Peyer's patch (tissue), 4 donors: Measurements from ENCODE around the gene MIGA1. TPM values are rescaled to one million over a fixed set of nuclear protein-coding genes. Genes with fewer than 3 reads are reported as not detected.

ENCODE experiments used
- DNase-seq, 3 donors: peaks; one replicate each; pipeline ENCODE4 v3.0.0-alpha.2; 2017 to 2019
- H3K27ac ChIP-seq, 4 donors: fragments of 200-600 bp; sonication (generic); one replicate each; pipeline ENCODE4 v1.5.1; 2016 to 2019
- H3K27me3 ChIP-seq, 2 donors: fragments of 200-600 bp; sonication (generic); one replicate each; pipeline ENCODE4 v1.5.1; 2019
- H3K36me3 ChIP-seq, 3 donors: fragments of 200-600 bp; sonication (generic); one replicate each; pipeline ENCODE4 v1.5.1; 2016 to 2019
- H3K4me1 ChIP-seq, 4 donors: fragments of 200-600 bp; sonication (generic); one replicate each; pipeline ENCODE4 v1.5.1; 2016 to 2019
- H3K4me3 ChIP-seq, 4 donors: fragments of 200-600 bp; sonication (generic); 1 replicate in 3 of 4; 2 replicates in 1 of 4; pipeline ENCODE4 v1.5.1; 2016 to 2019; ENCODE audit warnings: mild to moderate bottlenecking in 1 of 4
- H3K9me3 ChIP-seq, 4 donors: fragments of 200-600 bp; sonication (generic); one replicate each; pipeline ENCODE4 v1.5.1; 2016 to 2019; ENCODE audit warnings: mild to moderate bottlenecking in 1 of 4
- POLR2A ChIP-seq, 2 donors: fragments of 450-650 bp; IDR thresholded peaks; one replicate each; pipeline ENCODE4 v1.5.1; 2017; ENCODE audit warnings: antibody characterized with exemption in 2 of 2, mild to moderate bottlenecking in 2 of 2, moderate library complexity in 2 of 2
- total RNA-seq, 4 donors: library from RNA; depleted of rRNA; stranded (reverse); fragments of >200 nt; gene quantifications; one replicate each; pipeline ENCODE4 v1.1.0, GENCODE V29; 2016
- TF ChIP-seq, protein P1 (sequence below), 6 experiments: fragments of 450-650 bp in 4 of 6; fragments of 200-600 bp in 2 of 6; sonication (generic) in 1 of 6; IDR thresholded peaks; one replicate each; pipeline ENCODE4 v1.5.1; 2017 to 2019; ENCODE audit warnings: antibody characterized with exemption in 6 of 6, mild to moderate bottlenecking in 3 of 6, moderate library complexity in 1 of 6

Gene MIGA1
- total RNA-seq, 4 donors from 2014 or later: 7.4 to 21.9 (median 17.4) TPM

DNA sequence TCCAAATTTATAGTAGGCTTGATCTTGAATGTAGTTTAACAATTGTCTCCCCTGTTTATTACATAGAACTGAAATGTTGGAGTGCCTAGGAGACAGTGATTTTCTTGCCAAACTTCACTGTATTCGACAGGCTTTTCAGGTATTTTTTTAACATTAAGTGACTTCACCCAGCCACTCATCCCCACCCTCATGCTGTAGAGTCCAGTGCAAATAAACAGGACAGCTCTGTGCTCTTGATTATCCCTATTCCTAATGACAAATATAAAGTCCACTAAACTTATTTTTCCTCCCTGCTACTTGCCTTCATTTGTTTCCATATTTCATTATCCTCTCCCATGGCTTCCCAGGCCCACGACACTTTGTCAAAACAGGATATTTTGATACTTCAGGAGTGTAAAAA is 79.8 kb downstream of the MIGA1 start:
- Histone ChIP-seq H3K4me1 (no peaks in the 10 kb centered on the region), H3K4me3 (no peak overlapping the region), H3K9me3 (peaks cover 0 to 3% (median 0%) of the 10 kb centered on the region in 4 donors), H3K27me3 (no peaks in the 10 kb centered on the region), H3K36me3 (peaks cover 0 to 15% (median 0%) of the 10 kb centered on the region in 3 donors), H3K27ac (no peak overlapping the region)
- TF ChIP-seq, protein P1, sequence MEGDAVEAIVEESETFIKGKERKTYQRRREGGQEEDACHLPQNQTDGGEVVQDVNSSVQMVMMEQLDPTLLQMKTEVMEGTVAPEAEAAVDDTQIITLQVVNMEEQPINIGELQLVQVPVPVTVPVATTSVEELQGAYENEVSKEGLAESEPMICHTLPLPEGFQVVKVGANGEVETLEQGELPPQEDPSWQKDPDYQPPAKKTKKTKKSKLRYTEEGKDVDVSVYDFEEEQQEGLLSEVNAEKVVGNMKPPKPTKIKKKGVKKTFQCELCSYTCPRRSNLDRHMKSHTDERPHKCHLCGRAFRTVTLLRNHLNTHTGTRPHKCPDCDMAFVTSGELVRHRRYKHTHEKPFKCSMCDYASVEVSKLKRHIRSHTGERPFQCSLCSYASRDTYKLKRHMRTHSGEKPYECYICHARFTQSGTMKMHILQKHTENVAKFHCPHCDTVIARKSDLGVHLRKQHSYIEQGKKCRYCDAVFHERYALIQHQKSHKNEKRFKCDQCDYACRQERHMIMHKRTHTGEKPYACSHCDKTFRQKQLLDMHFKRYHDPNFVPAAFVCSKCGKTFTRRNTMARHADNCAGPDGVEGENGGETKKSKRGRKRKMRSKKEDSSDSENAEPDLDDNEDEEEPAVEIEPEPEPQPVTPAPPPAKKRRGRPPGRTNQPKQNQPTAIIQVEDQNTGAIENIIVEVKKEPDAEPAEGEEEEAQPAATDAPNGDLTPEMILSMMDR (IDR thresholded peaks at IDR 0.05): no peak
- no peak for TF ChIP-seq POLR2A (IDR thresholded peaks at IDR 0.05)
- no peak for DNase-seq

DNA sequence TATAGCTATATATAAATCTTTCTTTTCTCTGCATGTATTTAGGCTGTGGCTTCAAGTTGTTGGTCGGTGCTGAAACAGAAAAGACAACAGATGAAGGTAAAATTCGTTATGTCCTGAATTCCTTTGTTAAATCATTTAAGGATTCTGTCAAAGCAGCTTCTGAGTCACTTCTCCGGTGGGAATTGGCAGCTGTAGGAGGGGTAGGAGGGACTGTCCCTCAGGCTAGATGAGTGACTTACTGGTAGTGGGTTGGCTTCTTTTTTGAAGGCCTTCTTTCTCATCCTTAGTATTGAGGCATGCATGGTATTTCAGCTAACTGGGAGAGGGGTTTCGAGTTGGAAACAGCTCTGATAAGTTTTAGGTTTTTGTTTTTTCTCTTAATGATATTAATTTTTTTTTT is 86.8 kb downstream of the MIGA1 start:
- DNase-seq: no peak
- no peaks in the 10 kb centered on the region for H3K4me1 ChIP-seq
- no peak overlapping the region for H3K4me3 ChIP-seq
- H3K27ac ChIP-seq: no peak overlapping the region
- no peaks in the 10 kb centered on the region for H3K27me3 ChIP-seq
- H3K9me3 ChIP-seq: no peaks in the 10 kb centered on the region
- peaks cover 0 to 40% (median 0%) of the 10 kb centered on the region in 3 donors for H3K36me3 ChIP-seq
- TF ChIP-seq, protein P1 (IDR thresholded peaks at IDR 0.05): no peak
- no peak for TF ChIP-seq POLR2A (IDR thresholded peaks at IDR 0.05)

DNA sequence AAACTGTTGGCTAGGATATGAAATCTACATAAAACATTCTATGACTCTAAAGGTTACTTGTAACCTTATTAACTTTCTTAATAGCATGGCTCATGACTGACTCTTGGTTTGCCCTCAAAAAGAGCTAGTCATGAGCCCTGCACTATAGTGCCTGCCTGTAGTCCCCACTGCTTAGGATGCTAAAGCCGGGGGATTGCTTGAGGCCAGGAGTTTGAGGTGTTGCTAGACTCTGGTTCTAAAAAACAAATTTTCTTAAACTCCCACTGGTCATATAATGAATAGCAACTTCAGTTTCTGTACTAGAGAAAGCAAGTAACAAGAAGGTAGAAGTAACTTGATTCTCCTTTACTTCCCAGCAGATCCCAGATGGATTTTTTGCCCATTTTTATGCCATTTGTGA is 93.2 kb downstream of the MIGA1 start:
- TF ChIP-seq POLR2A (IDR thresholded peaks at IDR 0.05): no peak
- TF ChIP-seq, protein P1 (IDR thresholded peaks at IDR 0.05): no peak
- DNase-seq: no peak
- H3K36me3 ChIP-seq: peaks cover 0 to 6% (median 0%) of the 10 kb centered on the region in 3 donors
- no peaks in the 10 kb centered on the region for H3K9me3 ChIP-seq
- H3K4me1 ChIP-seq: no peaks in the 10 kb centered on the region
- H3K27ac ChIP-seq: no peak overlapping the region
- no peak overlapping the region for H3K4me3 ChIP-seq
- H3K27me3 ChIP-seq: no peaks in the 10 kb centered on the region

DNA sequence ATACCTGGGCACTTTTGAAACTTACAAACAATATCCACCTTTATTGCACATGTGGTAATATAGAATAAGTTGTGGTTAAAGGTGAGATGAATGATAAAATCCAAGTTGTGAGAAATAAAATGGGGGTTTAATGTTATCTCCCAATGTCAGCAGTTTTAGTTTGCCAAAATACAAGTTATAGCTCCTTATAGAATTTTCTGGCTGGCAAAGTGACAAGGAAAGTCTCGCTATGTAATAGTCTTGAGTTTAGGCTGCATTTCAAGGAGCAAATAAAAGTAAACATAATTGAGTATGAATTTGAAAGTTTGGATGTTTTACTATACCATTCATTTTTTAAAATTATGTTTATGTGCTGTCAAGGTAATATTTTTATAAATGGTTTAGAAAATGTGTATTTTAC is 94.0 kb downstream of the MIGA1 start:
- Histone ChIP-seq H3K27me3 (no peaks in the 10 kb centered on the region), H3K4me3 (no peak overlapping the region), H3K4me1 (no peaks in the 10 kb centered on the region), H3K9me3 (no peaks in the 10 kb centered on the region), H3K36me3 (peaks cover 0 to 2% (median 0%) of the 10 kb centered on the region in 3 donors), H3K27ac (no peak overlapping the region)
- no peak for DNase-seq
- TF ChIP-seq, protein P1 (IDR thresholded peaks at IDR 0.05): no peak
- TF ChIP-seq POLR2A (IDR thresholded peaks at IDR 0.05): no peak

DNA sequence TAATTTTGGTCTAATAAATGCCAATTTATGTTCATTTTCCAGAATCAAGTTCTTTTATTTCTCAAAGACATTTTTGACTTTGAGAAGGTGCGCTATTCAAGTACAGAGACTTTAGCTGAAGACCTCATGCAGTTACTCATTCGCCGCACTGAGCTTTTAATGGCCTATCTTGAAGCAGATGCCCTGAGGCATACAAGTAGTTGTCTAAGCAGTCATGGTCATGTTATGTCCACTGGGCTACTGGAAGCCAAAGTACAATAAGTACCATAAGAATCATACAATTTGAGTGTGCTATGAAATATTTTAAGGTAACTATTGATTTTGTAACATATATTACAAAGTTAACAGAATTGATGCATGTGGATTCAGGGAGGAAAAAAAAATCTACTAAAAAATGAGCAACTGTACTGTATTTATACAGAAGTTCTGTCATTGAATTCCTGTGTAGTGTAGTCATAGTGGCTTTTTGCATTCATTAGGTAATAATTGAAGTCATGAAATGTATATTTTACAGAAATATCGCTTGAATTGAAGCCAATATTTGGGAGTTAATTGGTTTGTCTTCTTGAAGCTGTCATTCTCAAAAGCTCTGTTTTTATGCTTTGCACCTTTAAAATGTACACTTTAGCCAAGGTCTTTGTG is 95.5 kb downstream of the MIGA1 start:
- Histone ChIP-seq H3K27me3 (no peaks in the 10 kb centered on the region), H3K27ac (no peak overlapping the region), H3K9me3 (no peaks in the 10 kb centered on the region), H3K4me1 (no peaks in the 10 kb centered on the region), H3K4me3 (no peak overlapping the region), H3K36me3 (no peaks in the 10 kb centered on the region)
- TF ChIP-seq, protein P1 (IDR thresholded peaks at IDR 0.05): no peak
- TF ChIP-seq POLR2A (IDR thresholded peaks at IDR 0.05): no peak
- DNase-seq: no peak
